Stimulated activated CD8-positive, alpha-beta memory T cell treated with anti-CD3 and anti-CD28 coated beads, Interleukin-4, amount 100 ng/mL, for 24 hours (primary cell): ENCODE measurements around the gene GRIA1.

ENCODE experiments used
- DNase-seq: peaks from one replicate; pipeline ENCODE4 v3.0.0-alpha.2; 2020; ENCODE audit warnings: low read depth

The GRIA1 gene

GRCh38 chr5:153659039-153659736 lies 168.7 kb downstream of the GRIA1 start:
- no peak for DNase-seq

GRCh38 chr5:153660919-153661318 lies 170.4 kb downstream of the GRIA1 start:
- DNase-seq = no peak

GRCh38 chr5:153661897-153662296 lies 171.4 kb downstream of the GRIA1 start:
- no peak for DNase-seq

- no peak for DNase-seq
Observed at GRCh38 chr5:153670101-153670500, 179.6 kb downstream of the GRIA1 start.

- no peak for DNase-seq
Observed at GRCh38 chr5:153671653-153672346, 181.3 kb downstream of the GRIA1 start.

DNA sequence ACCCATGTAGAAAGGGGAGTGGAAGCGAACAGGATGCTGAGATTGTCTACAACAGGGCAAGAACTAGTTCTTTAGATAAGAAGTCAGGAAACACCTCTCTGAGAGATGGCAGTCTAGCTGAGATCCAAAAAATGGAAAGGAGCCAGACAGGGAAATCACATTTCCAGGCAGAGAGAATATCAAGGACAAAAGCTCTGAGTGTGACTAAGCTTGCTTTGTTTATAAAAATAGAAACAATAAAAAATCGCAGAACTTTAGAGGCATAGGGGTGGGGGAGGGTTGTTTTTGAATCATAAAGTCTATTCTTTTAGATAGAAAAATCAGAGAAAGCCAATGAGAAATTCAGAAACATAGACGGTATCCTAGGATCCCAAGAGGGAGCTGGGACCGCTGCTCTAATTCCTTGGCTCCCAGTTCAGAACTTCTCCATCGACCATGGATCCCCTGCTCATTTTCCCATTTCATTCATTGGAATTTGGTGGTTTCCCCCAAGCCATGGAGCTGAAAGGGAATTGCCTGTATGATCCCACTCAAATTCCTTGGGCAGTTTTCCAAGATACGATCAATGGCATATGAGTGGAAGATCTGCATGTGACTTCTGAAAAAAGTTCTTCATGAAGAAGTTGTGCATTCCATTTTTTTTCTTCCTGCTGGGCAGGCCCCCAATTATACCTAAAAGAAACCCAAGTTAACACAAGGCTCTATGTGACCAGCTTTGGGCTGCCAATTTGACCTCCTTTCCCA lies 182.0 kb downstream of the GRIA1 start:
- no peak for DNase-seq

GRCh38 chr5:153674356-153674755 lies 183.9 kb downstream of the GRIA1 start:
- no peak for DNase-seq

- DNase-seq = no peak
Observed at GRCh38 chr5:153676406-153676805, 185.9 kb downstream of the GRIA1 start.

- DNase-seq = no peak
Observed at GRCh38 chr5:153676821-153677220, 186.4 kb downstream of the GRIA1 start.

GRCh38 chr5:153678617-153679329 lies 188.3 kb downstream of the GRIA1 start:
- DNase-seq = no peak

GRCh38 chr5:153690236-153690635 lies 199.8 kb downstream of the GRIA1 start:
- no peak for DNase-seq

- DNase-seq = no peak
Observed at GRCh38 chr5:153696256-153696655, 205.8 kb downstream of the GRIA1 start.

GRCh38 chr5:153699035-153699434 lies 208.6 kb downstream of the GRIA1 start:
- DNase-seq = no peak

DNA sequence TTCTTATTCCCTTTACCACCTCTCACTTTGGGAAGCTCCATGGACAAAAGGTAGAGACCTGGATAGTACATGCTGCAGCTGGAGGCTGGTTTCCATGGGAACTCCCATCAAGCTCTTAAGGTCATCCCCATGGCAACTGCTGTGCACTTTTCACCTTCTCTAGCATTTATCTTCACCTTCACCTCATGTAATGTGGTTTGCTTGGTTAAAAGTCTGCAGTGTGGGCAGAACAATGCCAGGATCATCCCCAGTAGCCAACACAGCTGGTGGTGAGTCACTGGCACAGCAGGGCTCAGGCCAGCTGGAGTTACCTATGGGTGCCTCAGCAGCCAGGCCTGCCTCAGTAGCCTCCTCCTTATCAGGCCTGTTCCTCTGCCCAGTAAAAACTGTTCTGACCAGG lies 210.5 kb downstream of the GRIA1 start:
- no peak for DNase-seq

DNA sequence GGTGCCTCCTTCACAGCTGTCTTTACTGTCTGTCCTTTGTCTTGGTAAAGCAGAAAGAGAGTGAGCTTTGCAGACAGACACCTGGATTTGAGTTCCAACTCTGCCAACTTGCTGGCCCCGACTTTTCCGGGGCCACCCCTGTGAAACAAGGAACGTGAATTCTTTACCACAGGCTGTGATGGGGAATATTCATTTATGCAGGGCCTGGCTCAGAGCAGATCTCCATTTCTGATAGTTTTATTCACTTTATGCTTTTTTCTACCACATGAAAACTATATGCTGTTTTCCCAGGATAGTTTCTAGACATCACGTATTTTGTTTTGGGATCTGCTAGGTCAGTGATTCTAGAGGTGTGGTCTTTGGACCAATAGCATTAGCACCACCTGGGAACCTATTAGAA lies 211.8 kb downstream of the GRIA1 start:
- DNase-seq = no peak

- DNase-seq = no peak
Observed at GRCh38 chr5:153704110-153704509, 213.6 kb downstream of the GRIA1 start.

DNA sequence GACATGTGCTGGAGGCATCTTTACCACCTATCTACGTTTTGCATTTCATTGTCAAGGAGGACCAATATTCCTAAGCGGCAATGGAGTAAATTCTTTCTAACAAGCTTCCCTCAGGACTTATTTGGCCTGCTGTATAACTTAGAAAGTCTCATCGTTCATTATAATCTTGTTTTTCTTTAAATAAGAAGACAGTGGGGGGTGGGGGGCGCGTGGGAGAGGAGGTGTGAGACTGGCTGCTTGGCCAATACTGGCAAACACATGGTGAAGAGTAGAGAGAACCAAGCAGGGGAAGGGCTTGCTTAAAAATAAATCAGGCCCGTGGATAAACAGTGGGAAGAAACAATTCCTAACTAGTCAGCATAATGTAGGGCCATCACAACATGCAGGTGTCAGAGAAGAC lies 217.2 kb downstream of the GRIA1 start:
- DNase-seq = no peak

- no peak for DNase-seq
Observed at GRCh38 chr5:153711755-153712154, 221.3 kb downstream of the GRIA1 start.

DNA sequence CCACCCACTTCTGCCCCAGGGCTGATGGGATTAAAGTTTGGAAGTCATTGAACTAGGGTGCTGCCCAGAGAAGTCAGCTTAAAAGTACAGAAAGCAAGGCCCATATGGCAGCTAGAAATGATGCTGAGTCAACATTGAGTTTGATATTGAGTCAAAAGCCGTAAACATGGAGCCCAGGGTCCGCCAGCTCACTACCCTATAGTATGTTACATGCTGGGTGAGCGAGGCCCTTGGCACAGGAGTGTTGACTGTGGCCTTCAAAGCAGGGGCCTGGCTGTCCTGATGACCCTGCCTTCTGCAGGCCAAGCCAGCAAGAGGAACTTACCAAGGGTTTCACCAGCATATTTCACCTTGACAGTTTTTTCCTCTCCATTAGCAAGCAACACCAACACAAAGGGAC lies 222.5 kb downstream of the GRIA1 start:
- DNase-seq = no peak

DNA sequence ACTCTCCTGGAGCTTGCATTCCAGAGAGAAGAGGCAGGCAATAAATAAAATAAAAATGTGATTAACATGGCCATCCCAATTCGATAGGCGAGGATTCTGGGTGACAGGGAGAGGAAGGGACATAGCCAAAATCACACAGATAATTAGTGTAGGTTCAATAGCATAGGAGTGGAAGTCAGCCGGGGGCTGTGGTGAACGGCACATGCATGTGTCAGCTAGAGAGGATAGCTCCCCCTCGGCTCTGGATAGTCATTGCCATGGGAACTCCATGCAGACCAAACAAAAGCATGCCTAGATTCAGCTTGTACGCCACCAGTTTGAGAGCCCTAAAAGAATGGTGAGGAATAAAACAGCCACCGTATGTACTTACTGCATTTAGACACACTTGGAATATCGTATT lies 223.5 kb downstream of the GRIA1 start:
- no peak for DNase-seq

DNA sequence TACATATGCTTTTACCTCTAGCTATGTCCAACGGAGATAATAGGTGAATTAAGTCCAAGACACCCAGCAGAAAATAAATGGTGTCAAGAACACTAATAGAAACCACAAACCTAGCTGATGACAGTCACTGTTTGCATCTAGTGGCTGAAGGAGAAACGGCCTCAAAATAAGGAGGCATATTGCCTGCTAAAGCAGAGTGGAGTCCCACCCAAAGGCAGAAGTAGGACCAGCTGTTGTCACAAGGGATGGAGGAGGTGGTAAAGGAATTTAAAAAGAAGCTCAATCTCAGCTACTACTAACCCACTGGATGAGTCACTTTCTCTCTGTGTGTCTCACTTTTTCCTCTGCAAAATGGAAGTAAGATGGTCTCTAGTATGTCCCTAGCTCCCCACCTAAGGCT lies 224.3 kb downstream of the GRIA1 start:
- DNase-seq = no peak

- no peak for DNase-seq
Observed at GRCh38 chr5:153717287-153717686, 226.8 kb downstream of the GRIA1 start.

DNA sequence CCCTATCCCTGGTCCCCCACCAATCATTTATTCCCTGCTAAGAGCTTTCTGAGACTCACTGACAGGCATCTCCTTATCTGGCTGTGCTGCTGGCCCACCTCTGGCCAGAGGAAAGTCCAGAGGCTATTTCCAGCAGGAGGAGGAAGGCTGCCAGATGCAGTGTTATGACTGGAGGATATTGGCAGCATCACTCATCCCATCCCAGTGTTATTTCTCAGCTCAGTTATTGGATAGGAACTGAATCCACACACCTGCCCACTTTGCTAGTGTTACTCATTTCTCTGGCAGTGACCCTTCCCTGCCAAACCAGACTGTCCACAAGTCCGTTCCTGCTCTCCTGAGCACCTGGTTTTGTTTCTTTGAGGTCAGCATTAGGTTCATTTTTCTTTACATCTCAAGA lies 228.2 kb downstream of the GRIA1 start:
- no peak for DNase-seq
